Cerebellar nuclear complex (tissue), 1 donor: ENCODE results near the gene PROM2.
"Not testable (repeated sequence)": the region's sequence is repeated elsewhere in the genome, so short reads cannot be mapped to it uniquely, and the experiment has no call there.

Experiments used
- DNase-seq, 2 experiments: peaks; one replicate each; lab custom pipeline; 2025; lab: John Stamatoyannopoulos, UW

Gene PROM2

DNA sequence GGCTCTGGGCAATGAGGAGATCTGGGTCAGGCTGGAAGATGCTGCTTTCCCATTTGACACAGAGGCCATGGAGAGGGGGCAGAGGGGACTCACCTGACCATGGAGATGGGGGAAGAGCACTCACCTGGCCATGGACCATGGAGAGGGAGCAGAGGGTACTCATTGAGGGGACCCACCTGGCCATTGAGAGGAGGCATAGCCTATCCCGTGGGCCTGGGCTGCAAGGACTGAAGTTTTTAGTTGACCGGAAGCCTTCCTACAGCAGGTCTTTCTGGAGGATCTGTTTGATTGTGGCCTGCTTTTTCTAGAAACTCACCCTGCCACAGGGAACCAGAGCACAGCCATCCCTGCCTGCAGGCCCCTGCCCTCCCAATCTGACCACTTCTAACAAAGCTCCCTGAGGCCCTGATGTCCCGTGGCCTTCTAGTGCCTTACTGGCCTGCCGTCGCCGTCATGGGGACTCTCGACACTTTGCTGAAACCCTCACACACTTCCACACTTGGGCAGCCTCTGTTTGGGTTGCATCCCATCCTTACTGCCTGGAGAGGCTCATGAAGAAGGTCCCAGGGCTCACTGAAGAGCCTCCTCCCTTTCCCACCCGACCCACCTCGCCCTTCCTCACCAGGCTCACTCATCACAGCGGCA is 5.1 kb upstream of the PROM2 start:
- no peak for DNase-seq

DNA sequence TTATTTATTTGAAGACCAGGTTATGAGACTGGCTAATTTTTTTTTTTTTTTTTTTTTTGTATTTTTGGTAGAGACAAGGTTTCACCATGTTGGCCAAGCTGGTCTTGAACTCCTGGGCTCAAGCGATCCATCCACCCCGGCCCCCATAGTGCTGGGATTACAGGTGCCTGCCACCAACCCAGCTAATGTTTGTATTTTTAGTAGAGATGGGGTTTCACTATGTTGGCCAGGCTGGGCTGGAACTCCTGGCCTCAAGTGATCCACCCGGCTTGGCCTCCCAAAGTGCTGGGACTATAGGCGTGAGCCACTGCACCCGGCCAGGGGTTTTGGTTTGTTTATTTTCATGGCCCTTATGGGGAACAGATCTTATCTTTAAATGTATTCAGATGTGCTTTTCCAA is 4.5 kb upstream of the PROM2 start:
- DNase-seq = not testable (repeated sequence)

DNA sequence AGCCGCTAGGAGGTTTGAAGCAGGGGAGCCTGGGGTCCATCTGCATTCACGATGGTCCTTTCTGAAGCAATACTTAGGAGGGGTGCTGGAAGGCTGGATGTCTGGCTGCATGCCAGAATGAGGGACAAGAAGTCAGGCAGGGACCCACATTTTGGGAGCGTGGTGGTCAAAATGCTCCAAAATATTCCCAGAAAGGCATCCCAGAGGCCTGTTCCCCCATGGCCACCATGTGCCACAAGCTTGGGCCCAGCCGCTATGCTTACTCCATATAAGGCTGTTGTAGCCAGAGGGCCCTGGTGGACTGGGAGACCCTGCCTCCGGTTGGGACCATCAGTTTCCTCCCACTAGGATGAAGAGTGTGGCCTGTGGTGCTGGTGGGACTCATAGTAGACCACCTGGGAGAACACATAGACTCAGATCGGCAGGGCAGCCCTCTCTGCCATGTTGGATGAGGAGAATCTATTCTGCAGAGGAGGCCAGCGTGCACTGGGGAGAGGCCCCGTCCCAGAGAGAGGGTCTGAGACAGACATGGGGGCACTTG is 3.6 kb upstream of the PROM2 start:
- DNase-seq = no peak

DNA sequence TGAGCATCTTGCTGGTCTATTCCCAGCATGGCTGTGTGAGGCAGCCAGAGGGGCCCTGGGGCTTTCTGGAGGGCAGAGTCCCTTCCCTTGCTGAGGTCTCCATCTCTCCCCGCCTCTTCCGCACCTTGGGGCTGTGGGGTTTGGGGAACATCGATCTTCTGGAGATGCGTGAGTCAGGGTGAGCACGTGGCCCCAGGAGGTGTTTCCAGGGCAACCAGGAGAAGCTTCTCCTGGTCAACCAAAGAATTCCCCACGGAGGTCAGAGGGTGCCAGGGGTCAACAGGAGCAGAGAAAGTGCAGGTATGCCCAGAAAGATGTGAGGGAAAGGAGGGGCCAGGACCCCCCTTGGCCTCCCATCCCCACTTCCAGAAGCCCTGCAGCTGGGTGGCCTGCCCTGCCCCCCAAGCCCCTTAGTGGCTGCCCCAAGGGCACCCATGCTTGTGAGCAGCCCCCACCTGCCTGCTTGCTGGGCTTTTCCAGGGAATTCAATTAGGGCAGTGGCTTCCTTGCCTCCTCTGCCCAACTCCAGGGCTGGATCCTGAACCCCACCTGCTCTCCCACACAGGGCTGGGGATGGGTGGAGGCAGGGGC is 2.8 kb upstream of the PROM2 start:
- DNase-seq = no peak

DNA sequence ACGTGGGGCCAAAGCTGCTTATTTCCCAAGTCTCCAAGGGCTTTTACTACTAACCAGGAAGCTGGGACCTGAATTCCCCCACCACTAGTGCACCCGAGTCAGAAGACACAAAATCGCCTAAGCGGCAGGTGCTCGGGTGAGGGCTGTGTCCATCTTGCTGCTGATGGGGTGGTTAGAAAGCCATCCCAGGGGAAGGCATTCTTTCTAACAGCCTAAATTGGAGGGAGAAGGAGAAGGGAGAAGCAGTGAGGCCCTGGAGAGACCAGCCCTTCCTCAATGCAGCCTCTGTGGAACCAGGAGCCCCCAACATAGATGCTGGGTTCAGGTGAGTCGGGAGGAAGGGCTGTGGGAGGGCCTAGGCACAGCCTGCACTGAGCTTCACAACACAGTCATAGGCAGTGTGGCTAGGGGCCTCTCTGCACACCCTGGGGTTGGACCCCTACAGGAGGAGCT is 1.9 kb upstream of the PROM2 start:
- no peak for DNase-seq

DNA sequence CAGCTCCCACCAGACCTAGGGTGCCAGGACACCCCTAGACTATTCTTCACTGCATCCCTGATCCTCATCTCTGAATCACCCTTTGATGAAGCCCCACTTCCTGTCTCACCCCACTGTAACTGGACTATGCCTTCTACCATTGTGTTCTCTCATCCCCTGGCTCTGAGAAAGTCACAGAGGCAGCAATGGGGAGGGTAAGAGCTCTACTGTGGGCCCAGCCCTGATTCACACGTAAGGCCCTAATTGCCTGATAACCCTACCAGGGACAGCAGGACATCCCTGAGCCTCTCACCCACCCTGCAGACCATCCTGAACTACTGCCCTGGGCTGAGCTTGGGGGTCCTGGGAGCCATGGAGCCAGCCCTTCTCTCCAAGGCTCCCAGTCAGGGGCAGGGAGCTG is 1.5 kb upstream of the PROM2 start:
- DNase-seq = no peak

DNA sequence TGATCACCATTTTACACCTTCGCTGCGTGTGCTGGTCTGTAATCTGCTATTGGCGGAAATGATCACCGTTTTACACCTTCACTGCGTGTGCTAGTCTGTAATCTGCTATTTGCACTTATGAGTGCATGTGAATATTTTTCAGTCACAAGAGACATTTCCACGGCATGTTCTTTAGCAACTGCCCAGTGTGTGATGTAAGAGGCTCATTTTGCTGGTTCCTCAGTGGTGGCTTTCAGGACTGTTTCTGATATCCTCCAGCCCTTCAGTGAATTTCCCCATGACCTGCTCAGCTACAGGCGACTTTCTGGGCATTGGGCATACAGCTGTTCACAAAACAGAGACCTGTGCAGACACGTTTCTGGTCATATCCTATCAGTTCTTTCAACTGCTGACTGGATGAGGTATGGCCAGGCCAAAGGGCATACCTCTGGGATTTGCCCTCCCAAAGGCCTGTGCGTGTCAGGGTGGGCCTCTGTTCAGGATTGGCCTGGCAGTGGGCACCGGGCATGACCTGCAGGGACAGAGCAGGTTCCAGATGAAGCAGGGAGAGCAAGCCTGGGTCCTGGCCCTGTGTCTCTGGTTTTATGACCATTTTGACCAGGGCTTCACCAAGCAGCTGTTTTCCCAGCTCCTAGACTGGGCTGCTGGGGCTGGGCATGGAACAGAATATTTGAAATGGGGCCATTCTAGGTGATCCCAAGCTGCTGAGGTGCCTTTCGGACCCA is 521 bp upstream of the PROM2 start:
- DNase-seq = no peak

DNA sequence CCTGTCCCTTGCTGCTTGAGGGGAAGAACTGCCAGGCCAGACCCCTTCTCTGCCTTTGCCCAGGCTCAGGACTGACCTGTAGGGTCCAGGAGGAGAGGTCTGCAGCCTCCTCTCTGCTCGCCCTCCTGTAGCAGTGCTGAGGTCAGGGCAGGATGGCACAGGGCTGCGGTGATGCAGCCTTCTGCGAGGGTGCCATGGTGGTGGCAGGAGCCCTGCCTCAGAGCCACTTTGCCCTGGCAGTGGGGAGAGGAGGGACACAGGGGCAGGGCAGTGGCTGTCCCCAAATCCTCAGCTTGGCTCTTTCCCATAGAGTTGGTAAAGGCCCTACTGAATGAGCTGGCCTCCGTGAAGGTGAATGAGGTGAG is 884 bp downstream of the PROM2 start:
- DNase-seq = no peak

DNA sequence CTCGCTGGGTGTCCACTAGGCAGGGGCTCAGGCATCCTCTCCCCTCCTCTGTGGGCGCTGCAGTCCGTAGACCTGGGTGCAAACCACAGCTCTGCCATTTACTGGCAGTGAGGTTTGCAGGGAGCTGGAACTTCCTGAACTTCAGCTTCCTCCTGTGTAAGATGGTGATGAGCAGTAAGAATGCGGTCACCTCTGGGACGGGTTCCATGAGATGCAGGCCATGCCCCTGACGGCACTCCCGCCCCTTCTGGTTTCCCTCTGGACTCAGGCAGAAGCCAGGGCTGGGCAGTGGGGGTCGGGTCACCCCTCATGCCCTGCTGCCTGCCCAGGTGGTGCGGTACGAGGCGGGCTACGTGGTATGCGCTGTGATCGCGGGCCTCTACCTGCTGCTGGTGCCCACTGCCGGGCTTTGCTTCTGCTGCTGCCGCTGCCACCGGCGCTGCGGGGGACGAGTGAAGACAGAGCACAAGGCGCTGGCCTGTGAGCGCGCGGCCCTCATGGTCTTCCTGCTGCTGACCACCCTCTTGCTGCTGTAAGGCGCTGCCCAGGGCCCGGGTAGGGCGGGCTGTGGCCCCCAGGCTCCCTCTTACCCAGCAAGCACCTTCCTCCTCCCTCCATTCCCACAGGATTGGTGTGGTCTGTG is 1.5 kb downstream of the PROM2 start:
- no peak for DNase-seq

DNA sequence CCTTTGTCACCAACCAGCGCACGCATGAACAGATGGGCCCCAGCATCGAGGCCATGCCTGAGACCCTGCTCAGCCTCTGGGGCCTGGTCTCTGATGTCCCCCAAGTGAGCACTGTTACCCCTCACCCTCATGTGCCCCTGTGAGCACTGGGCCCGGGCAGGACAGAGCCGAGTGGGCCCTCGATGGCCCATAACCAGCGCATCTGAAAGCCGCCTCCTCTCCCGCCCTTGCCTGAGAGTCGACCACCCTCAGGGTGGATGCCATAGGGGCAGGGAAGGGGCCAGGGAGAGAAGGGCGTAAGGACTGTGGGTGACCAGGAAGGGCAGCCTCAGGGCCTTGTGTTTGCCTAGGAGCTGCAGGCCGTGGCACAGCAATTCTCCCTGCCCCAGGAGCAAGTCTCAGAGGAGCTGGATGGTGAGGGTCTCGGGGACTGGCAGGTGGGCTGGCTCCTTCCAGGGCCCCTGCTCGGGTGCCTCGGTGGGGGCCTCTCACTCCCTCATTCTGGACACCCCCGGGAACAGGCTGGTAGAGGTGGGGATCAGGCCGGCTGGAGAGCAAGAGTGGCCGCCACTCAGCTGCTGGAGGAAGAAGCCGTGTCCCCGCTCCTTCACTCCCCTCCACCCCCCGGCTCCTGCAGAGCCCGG is 2.1 kb downstream of the PROM2 start:
- DNase-seq = no peak

DNA sequence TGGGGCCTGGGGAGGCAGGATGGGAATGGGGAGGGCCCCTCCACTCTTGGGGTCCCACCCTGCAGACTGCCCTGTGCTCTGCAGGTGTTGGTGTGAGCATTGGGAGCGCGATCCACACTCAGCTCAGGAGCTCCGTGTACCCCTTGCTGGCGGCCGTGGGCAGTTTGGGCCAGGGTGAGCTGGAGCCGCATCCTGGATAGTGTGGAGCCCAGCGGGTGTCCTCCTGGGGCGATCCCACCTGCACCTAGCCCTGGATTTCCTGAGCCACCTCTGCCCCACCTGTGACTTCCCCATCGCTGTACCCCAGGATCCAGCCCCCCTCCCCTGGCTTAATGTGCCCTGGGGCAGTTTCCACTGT is 2.6 kb downstream of the PROM2 start:
- DNase-seq = no peak

DNA sequence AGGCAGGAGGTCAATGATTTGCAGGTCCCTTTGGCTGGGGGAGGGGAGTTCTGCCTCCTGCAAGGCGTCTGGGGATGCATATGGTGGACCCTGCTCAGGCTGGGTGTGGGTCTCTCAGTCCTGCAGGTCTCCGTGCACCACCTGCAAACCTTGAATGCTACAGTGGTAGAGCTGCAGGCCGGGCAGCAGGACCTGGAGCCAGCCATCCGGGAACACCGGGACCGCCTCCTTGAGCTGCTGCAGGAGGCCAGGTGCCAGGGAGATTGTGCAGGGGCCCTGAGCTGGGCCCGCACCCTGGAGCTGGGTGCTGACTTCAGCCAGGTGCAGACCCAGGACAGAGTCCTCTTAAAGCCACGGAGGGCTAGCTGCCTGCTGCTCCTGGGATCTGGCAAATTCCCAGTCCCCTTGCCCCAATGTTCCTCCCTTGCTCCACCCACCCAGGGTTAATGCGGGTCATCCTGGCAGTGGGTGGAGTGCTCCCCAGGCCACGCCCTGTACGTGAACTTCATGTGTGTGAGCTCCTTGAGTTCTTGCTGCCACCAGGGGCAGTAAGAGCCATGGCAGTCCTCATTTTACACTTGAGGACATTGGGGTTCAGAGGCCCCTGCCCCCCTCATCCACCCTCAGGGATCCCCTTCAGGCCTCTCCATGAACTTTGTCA is 3.1 kb downstream of the PROM2 start:
- DNase-seq = no peak

DNA sequence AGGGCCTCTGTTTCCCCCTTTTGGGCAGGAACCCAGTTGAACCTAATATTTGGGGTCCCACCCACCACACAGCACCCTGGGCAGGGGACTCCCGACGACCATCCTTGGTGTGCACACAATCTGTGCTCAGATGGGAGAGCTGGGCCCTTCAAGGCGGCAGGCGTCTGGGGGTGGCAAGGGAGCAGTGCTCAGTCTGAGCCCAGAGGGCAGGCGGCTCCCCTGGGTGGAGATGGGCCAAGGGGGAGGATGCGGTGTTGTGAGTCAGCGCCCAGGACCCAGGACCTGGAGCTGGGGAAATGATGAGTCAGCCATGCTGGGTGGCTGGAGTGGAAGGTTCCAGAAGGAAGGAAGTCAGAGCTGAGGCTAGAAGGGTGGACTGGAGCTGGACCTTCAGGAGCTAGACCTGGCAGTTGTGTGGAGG is 3.8 kb downstream of the PROM2 start:
- DNase-seq = no peak

DNA sequence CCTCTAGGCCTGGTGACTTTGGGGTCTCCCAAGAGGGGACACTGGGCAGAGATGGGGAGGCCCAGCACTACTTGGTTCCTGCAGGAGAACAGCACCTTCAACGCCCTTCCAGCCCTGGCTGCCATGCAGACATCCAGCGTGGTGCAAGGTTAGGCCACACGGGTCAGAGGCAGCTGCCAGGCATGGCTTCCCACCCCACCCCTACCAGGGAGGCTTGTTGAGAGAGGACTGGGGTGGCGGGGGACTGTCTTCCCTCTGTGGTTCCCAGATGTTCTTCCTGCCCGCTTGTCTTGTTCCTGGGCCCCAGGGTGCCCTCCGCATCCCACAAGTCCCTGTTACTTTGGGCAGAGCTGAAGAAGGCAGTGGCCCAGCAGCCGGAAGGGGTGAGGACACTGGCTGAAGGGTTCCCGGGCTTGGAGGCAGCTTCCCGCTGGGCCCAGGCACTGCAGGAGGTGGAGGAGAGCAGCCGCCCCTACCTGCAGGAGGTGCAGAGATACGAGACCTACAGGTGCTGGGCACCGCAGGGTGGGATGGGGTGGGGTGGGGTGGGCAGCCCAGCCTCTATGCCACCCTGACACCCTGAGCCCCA is 4.5 kb downstream of the PROM2 start:
- no peak for DNase-seq

DNA sequence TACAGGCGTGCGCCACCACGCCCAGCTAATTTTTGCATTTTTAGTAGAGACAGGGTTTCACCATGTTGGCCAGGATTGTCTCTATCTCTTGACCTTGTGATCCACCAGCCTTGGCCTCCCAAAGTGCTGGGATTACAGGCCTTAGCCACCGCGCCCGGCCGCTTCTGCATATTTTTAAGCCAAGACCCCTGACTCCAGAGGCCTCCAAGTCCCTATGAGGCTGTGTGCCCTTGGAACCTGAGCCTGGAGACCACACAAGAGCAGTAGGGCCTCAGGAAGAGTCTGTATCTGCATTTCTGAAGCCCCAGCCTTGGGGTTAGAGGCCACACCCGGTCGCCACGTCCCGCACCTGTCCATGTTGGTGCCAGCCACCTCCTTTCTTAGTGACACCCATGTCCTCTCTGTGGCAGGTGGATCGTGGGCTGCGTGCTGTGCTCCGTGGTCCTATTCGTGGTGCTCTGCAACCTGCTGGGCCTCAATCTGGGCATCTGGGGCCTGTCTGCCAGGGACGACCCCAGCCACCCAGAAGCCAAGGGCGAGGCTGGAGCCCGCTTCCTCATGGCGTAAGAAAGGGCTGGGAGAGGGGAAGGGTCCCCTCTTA is 5.3 kb downstream of the PROM2 start:
- DNase-seq = no peak

DNA sequence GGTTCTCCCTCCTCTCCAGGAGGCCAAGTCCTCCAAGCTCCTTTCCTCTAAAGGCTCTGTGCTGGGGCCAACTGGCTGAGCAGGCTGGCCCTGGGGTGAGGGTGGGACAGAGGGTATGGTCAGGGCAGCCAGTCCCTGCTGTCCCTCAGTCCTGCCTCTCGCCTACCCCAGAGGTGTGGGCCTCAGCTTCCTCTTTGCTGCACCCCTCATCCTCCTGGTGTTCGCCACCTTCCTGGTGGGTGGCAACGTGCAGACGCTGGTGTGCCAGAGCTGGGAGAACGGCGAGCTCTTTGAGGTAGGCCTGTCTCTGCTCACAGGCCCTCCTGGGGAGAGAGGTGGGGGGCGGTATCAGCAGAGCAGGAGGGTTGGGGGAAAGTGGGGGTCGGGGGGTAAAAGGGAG is 6.8 kb downstream of the PROM2 start:
- no peak for DNase-seq

DNA sequence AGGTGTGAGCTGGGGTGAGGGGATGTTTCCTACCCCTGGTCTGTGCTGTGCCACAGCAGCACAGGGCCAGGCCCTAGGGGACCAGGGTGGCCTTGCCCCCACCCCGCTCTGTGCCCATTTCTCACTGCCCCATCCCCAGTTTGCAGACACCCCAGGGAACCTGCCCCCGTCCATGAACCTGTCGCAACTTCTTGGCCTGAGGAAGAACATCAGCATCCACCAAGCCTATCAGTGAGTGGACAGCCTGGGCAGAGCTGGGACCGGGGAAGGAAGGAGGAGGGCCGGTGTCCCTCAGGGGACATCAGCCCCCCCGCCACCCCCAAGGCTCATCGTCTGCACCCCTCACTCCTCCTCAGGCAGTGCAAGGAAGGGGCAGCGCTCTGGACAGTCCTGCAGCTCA is 7.5 kb downstream of the PROM2 start:
- DNase-seq = no peak

DNA sequence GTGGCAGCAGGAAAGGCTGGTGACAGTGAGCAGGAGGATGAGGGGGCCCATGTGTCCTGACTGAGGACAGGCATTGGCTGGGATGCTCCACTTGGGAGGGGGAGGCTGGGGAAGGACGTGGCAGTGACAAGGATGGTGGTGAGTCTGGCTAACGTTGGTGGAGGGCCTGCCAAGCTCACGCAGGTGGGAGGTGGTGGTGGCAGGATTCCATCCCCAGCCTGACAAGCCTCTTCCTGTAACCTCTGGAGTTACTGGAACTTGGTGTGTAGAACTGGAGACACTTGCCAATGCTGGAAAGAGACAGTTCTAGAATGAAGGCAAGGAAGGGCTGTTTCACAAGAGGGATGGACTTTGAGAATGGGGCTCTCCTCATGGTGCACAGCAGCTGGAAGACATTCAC is 8.2 kb downstream of the PROM2 start:
- no peak for DNase-seq

DNA sequence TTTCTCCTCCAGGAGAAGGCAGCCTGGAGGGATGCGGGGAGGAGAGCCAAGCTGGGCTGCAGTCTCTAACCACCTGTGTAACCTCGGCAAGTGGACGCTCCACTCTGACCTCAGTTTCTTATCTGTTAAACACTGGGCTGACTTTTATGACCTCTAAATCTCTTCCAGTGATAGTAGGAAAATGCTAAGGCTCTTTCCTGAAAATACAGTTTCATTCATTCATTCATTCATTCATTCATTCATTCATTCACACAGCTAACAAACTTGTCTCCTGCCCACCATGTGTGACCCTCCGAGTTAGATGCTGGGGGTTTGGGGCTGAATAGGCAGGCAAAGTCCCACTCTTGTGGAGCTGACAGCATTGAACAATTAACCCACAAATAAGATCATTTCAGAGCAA is 9.3 kb downstream of the PROM2 start:
- DNase-seq = no peak

DNA sequence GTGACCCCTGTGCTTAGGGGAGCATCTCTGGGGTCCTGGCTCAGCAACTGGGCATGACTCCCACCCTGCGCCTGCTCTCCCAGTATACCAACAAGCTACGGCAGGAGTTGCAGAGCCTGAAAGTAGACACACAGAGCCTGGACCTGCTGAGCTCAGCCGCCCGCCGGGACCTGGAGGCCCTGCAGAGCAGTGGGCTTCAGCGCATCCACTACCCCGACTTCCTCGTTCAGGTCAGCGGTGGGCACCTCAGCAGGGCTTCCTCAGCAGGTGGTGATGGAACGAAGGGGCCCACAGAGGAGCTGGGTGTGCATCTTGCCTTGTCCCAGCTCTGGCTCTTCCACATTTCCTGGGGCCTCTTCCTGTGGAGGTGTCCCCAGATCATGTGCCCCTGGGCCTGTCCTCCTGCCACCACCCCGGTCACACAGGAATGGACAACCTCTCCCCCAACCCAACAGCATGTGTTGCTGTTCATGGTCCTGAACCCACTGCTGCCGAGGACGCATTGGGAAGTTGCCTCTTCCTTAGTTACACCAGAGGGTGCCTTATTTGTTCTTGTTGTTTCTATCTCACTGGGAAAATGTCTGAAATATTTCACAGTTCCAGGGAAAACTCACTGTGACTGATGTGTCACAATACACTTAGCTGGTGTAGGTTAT is 10.8 kb downstream of the PROM2 start:
- DNase-seq = no peak

DNA sequence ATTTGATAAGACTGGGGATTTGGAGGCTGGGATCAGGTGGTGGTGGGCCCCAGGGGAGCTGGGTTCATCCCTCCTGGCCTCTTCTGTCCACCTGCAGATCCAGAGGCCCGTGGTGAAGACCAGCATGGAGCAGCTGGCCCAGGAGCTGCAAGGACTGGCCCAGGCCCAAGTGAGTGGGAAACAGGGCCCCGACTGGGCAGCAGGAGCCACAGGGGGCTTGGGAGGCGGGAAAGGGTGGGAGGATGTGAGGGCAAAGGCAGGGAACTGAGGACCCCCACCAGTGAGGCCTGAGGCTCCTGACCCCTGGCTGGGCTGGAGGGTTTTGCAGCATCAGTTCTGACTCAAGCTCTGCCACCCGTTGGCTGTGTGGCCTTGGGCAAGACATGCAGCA is 11.3 kb downstream of the PROM2 start:
- DNase-seq = no peak
